ENCODE data around the gene TMEM88.

Gene TMEM88

DNA sequence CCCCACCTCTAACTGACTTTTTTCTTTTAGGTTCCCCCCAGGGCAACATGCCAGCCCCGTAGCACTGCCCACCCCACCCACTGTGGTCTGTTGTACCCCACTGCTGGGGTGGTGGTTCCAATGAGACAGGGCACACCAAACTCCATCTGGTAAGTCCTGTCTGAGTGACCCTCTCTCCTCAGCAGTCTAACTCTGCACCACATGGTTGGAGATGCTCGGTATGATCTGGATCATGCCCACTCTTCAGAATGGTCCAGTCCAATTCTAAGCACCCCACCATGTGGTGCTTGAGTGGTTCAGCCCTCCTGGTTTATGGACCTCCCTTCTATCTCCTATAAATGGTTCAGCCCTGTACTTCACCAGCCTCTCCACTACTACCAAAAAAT is 15.0 kb upstream of the TMEM88 start:
- ATAC-seq: no peak
- TF ChIP-seq, protein P1, sequence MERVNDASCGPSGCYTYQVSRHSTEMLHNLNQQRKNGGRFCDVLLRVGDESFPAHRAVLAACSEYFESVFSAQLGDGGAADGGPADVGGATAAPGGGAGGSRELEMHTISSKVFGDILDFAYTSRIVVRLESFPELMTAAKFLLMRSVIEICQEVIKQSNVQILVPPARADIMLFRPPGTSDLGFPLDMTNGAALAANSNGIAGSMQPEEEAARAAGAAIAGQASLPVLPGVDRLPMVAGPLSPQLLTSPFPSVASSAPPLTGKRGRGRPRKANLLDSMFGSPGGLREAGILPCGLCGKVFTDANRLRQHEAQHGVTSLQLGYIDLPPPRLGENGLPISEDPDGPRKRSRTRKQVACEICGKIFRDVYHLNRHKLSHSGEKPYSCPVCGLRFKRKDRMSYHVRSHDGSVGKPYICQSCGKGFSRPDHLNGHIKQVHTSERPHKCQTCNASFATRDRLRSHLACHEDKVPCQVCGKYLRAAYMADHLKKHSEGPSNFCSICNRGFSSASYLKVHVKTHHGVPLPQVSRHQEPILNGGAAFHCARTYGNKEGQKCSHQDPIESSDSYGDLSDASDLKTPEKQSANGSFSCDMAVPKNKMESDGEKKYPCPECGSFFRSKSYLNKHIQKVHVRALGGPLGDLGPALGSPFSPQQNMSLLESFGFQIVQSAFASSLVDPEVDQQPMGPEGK (CRISPR knock-in tag; IDR thresholded peaks at IDR 0.05; ENCODE audit: borderline replicate concordance): no peak
- TF ChIP-seq TCF4 (CRISPR knock-in tag; IDR thresholded peaks at IDR 0.05; ENCODE audit: borderline replicate concordance) (no peak), ZNF8 (CRISPR knock-in tag; IDR thresholded peaks at IDR 0.05) (no peak), ZNF565 (CRISPR knock-in tag; conservative IDR thresholded peaks at IDR 0.05; ENCODE audit: low read depth) (no peak), ZC3H10 (CRISPR knock-in tag; IDR thresholded peaks at IDR 0.05) (no peak), ZFP30 (CRISPR knock-in tag; IDR thresholded peaks at IDR 0.05) (no peak), ARNTL (CRISPR knock-in tag; IDR thresholded peaks at IDR 0.05; ENCODE audit: borderline replicate concordance, low read depth) (no peak), OSR1 (CRISPR knock-in tag; IDR thresholded peaks at IDR 0.05) (no peak), ESRRG (CRISPR knock-in tag; IDR thresholded peaks at IDR 0.05) (no peak), CSDC2 (CRISPR knock-in tag; IDR thresholded peaks at IDR 0.05) (no peak), GLIS3 (CRISPR knock-in tag; IDR thresholded peaks at IDR 0.05) (no peak), RARB (CRISPR knock-in tag; IDR thresholded peaks at IDR 0.05) (no peak), ISL1 (CRISPR knock-in tag; IDR thresholded peaks at IDR 0.05) (no peak)
- TF ChIP-seq, protein P2, sequence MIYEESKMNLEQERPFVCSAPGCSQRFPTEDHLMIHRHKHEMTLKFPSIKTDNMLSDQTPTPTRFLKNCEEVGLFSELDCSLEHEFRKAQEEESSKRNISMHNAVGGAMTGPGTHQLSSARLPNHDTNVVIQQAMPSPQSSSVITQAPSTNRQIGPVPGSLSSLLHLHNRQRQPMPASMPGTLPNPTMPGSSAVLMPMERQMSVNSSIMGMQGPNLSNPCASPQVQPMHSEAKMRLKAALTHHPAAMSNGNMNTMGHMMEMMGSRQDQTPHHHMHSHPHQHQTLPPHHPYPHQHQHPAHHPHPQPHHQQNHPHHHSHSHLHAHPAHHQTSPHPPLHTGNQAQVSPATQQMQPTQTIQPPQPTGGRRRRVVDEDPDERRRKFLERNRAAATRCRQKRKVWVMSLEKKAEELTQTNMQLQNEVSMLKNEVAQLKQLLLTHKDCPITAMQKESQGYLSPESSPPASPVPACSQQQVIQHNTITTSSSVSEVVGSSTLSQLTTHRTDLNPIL (CRISPR knock-in tag; IDR thresholded peaks at IDR 0.05; ENCODE audit: low read depth): no peak

DNA sequence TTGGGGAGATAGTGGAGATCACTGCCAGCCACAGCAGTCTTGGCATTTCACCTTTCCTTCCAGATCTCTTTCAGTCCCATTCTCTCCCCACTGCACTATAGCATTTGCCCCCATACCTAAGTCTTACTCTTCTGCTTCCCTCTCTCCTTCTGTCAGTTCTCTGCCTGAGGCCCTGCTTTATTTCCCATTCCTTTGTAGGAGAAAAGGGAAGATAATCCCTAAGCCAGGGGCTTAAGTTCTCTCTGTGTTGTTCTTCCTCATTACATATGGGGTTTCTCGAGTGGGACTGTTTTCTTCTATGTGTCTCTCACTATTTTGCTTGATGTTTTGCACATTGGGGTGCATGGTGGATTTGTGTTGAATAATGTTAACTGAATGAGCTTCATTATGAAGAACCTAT is 14.4 kb upstream of the TMEM88 start:
- no peak for ATAC-seq
- TF ChIP-seq ZNF565 (CRISPR knock-in tag; conservative IDR thresholded peaks at IDR 0.05; ENCODE audit: low read depth) (no peak), OSR1 (CRISPR knock-in tag; IDR thresholded peaks at IDR 0.05) (no peak), GLIS3 (CRISPR knock-in tag; IDR thresholded peaks at IDR 0.05) (no peak), BACH2 (CRISPR knock-in tag; IDR thresholded peaks at IDR 0.05; ENCODE audit: borderline replicate concordance) (no peak), ESRRG (CRISPR knock-in tag; IDR thresholded peaks at IDR 0.05) (no peak), PPARA (CRISPR knock-in tag; IDR thresholded peaks at IDR 0.05; ENCODE audit: borderline replicate concordance) (no peak), RARB (CRISPR knock-in tag; IDR thresholded peaks at IDR 0.05) (no peak), ZNF70 (CRISPR knock-in tag; IDR thresholded peaks at IDR 0.05) (no peak), CSDC2 (CRISPR knock-in tag; IDR thresholded peaks at IDR 0.05) (no peak), ARNTL (CRISPR knock-in tag; IDR thresholded peaks at IDR 0.05; ENCODE audit: borderline replicate concordance, low read depth) (no peak), ZFP3 (CRISPR knock-in tag; IDR thresholded peaks at IDR 0.05) (no peak), ZFP30 (CRISPR knock-in tag; IDR thresholded peaks at IDR 0.05) (no peak), ZC3H10 (CRISPR knock-in tag; IDR thresholded peaks at IDR 0.05) (no peak)
- TF ChIP-seq, protein P3, sequence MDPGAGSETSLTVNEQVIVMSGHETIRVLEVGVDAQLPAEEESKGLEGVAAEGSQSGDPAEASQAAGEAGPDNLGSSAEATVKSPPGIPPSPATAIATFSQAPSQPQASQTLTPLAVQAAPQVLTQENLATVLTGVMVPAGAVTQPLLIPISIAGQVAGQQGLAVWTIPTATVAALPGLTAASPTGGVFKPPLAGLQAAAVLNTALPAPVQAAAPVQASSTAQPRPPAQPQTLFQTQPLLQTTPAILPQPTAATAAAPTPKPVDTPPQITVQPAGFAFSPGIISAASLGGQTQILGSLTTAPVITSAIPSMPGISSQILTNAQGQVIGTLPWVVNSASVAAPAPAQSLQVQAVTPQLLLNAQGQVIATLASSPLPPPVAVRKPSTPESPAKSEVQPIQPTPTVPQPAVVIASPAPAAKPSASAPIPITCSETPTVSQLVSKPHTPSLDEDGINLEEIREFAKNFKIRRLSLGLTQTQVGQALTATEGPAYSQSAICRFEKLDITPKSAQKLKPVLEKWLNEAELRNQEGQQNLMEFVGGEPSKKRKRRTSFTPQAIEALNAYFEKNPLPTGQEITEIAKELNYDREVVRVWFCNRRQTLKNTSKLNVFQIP (CRISPR knock-in tag; IDR thresholded peaks at IDR 0.05; ENCODE audit: borderline replicate concordance, low read depth): no peak
- TF ChIP-seq, protein P1 (CRISPR knock-in tag; IDR thresholded peaks at IDR 0.05; ENCODE audit: borderline replicate concordance): no peak
- TF ChIP-seq, protein P4, sequence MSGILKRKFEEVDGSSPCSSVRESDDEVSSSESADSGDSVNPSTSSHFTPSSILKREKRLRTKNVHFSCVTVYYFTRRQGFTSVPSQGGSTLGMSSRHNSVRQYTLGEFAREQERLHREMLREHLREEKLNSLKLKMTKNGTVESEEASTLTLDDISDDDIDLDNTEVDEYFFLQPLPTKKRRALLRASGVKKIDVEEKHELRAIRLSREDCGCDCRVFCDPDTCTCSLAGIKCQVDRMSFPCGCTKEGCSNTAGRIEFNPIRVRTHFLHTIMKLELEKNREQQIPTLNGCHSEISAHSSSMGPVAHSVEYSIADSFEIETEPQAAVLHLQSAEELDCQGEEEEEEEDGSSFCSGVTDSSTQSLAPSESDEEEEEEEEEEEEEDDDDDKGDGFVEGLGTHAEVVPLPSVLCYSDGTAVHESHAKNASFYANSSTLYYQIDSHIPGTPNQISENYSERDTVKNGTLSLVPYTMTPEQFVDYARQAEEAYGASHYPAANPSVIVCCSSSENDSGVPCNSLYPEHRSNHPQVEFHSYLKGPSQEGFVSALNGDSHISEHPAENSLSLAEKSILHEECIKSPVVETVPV (CRISPR knock-in tag; IDR thresholded peaks at IDR 0.05): no peak

DNA sequence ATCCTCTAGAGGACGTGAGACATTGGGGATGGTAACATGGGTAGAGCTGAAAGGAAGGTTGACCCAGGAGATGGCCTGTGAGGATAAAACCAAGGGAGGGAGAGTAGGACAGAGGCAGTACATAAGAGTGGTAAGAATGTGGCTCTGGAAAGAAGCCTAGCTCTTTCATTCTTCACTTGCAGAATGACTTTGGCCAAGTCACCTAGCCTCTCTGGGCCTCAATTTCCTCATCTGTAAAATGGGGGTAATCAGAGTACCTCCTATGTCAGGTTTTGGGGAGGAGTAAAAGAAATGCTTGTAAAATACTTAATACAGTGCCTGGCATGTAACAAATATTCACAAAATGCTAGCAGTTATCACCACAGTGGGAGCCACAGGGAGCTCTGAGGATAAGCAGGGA is 14.0 kb upstream of the TMEM88 start:
- TF ChIP-seq ARNTL (CRISPR knock-in tag; IDR thresholded peaks at IDR 0.05; ENCODE audit: borderline replicate concordance, low read depth) (no peak), PPARA (CRISPR knock-in tag; IDR thresholded peaks at IDR 0.05; ENCODE audit: borderline replicate concordance) (no peak)
- TF ChIP-seq, protein P2 (CRISPR knock-in tag; IDR thresholded peaks at IDR 0.05; ENCODE audit: low read depth): no peak
- no peak for ATAC-seq
